PC-3 (cell line): Measurements from ENCODE around the gene SP140L.

Experiments used
- CTCF ChIP-seq: fragments of 300-600 bp; sonication (generic); conservative IDR thresholded peaks from 2 replicates; pipeline ENCODE4 v1.5.1; 2017; ENCODE audit warnings: antibody characterized with exemption, low read depth, mild to moderate bottlenecking, low read length
- EZH2 ChIP-seq: fragments of 300-600 bp; sonication (generic); IDR thresholded peaks from one replicate; pipeline ENCODE4 v1.6.1; 2017; ENCODE audit warnings: antibody characterized with exemption, mild to moderate bottlenecking, low read length; ENCODE audit not compliant: unreplicated experiment
- EZH2phosphoT487 ChIP-seq: fragments of 300-600 bp; sonication (generic); IDR thresholded peaks from 2 replicates; pipeline ENCODE4 v1.6.1; 2018; ENCODE audit warnings: mild to moderate bottlenecking, antibody characterized with exemption, low read length, borderline replicate concordance

DNA sequence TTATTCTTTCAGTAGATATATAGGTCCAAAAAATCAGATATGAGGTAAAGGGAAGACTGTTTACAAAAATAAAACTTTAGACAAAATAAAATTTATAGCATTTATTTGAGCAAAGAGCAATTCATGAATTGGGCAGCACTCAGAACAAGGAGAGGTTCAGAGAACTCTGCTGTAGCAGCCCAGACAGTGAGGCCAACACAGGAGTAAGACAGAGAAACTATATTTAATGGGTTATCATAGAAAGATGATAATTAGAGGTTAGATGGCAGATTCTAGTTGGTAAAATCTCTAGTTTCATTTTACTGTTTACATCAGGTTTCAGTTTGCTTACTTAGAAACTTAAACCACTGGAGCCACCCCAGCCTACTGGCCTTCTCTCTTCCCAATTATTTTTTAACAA, 30.1 kb upstream of the SP140L start:
- TF ChIP-seq CTCF = no peak
- no peak for TF ChIP-seq EZH2phosphoT487
- no peak for TF ChIP-seq EZH2
